GM19438 (cell line): ENCODE data around the gene SOBP.

Experiments used
- ATAC-seq: cut with Tn5 transposase; IDR thresholded peaks from one replicate; pipeline ENCODE4 v1.9.1; 2021; ENCODE audit warnings: low read depth; ENCODE audit not compliant: unreplicated experiment

Gene SOBP

GRCh38 chr6:107707346-107708275 is 217.7 kb downstream of the SOBP start:
- ATAC-seq = no peak

- ATAC-seq = no peak
Measured at GRCh38 chr6:107708435-107708834, 218.5 kb downstream of the SOBP start.

GRCh38 chr6:107709341-107709740 is 219.4 kb downstream of the SOBP start:
- no peak for ATAC-seq
